Right lobe of liver (tissue), 6 donors: ENCODE data around the gene TMEM245. TPM values are rescaled to one million over a fixed set of nuclear protein-coding genes. Genes with fewer than 3 reads are reported as not detected.

ENCODE experiments used
- ATAC-seq, 4 donors: fragments of 200-7000 bp; cut with Tn5 transposase; one replicate each; pipeline ENCODE4 v1.9.1; 2020; ENCODE audit warnings: mild to moderate bottlenecking in 4 of 4, moderate library complexity in 4 of 4
- DNase-seq, 3 donors: peaks; one replicate each; pipeline ENCODE4 v3.0.0-alpha.2; 2020
- H3K27ac ChIP-seq, 3 donors: fragments of 200-600 bp; one replicate each; pipeline ENCODE4 v1.8.0; 2022
- H3K27me3 ChIP-seq, 2 donors: fragments of 200-600 bp; one replicate each; pipeline ENCODE4 v1.8.0; 2022
- H3K36me3 ChIP-seq, 4 donors: fragments of 200-600 bp; sonication (generic) in 1 of 4; one replicate each; pipeline versions ENCODE4 v1.5.1 to v1.8.0; 2017 to 2022; ENCODE audit warnings: control low read depth in 1 of 4
- H3K4me1 ChIP-seq, 4 donors: fragments of 200-600 bp; sonication (generic) in 1 of 4; one replicate each; pipeline versions ENCODE4 v1.5.1 to v1.8.0; 2017 to 2022; ENCODE audit warnings: control low read depth in 1 of 4
- H3K4me3 ChIP-seq, 3 donors: fragments of 200-600 bp; one replicate each; pipeline ENCODE4 v1.8.0; 2022
- H3K9me3 ChIP-seq, 4 donors: fragments of 200-600 bp; sonication (generic) in 1 of 4; one replicate each; pipeline versions ENCODE4 v1.5.1 to v1.8.0; 2017 to 2022; ENCODE audit warnings: control low read depth in 1 of 4
- CTCF ChIP-seq, 4 donors: fragments of 200-600 bp in 3 of 4; fragments of 450-650 bp in 1 of 4; IDR thresholded peaks; one replicate each; pipeline versions ENCODE4 v1.5.1 to v1.8.0; 2016 to 2022; ENCODE audit warnings: antibody characterized with exemption in 4 of 4, mild to moderate bottlenecking in 2 of 4
- POLR2A ChIP-seq: fragments of 450-650 bp; IDR thresholded peaks from one replicate; pipeline ENCODE4 v1.6.1; 2017; ENCODE audit warnings: antibody characterized with exemption, mild to moderate bottlenecking
- WGBS: methylation state at CpG from one replicate; pipeline ENCODE4 v1.1.6; 2018; ENCODE audit warnings: low coverage, low lambda C conversion rate; ENCODE audit not compliant: insufficient coverage; ENCODE audit errors: missing lambda C conversion rate; 5-methylcytosine and 5-hydroxymethylcytosine counted together
- intact Hi-C, 2 donors: fragments of 100-400 bp; cut with DNase I; formaldehyde crosslinking; loops; one replicate each; pipeline versions ENCODE4 v1.11.2 to v1.14.1; 2022
- total RNA-seq, 6 experiments: library from RNA; depleted of rRNA in 2 of 6; stranded (reverse); fragments of >200 nt in 2 of 6; fragmentation: NEBNext Ultra II Directional in 3 of 6; extraction: Animal tissue kit (Norgen Biotek cat#: 25700) in 3 of 6; gene quantifications; one replicate each; pipeline versions ENCODE4 v1.1.0 to v1.2.4, GENCODE V29; 2016 to 2023
- donor health status: DM: no; HTN: yes; CAD: no.
- donor health status: DM: no; HTN: no; CAD: no.
- donor health status: DM: no; HTN: no; CAD: no.
- donor health status: DM: no; HTN: yes; CAD: no.
- donor health status: DM: no; HTN: yes; CAD: no.

Gene TMEM245
- total RNA-seq, 6 experiments from 2014 or later: 24.7 to 39.5 (median 36.8) TPM

GRCh38 chr9:109039539-109039938, 80.2 kb downstream of the TMEM245 start:
- ATAC-seq: no peak
- 88% methylated on average over 4 of the region's 4 CpGs for WGBS
- H3K4me3 ChIP-seq: no peak overlapping the region
- peaks cover 0 to 18% (median 9%) of the 10 kb centered on the region in 4 donors for H3K4me1 ChIP-seq
- H3K36me3 ChIP-seq: peaks cover 0 to under 1% (median 0%) of the 10 kb centered on the region in 4 donors
- H3K9me3 ChIP-seq: no peaks in the 10 kb centered on the region
- DNase-seq: no peak
- TF ChIP-seq POLR2A: no peak
- TF ChIP-seq CTCF (IDR thresholded peaks at IDR 0.05): no peak
- H3K27ac ChIP-seq: no peak overlapping the region
- H3K27me3 ChIP-seq: no peaks in the 10 kb centered on the region
- intact Hi-C loops: loop anchor here in 1 of 2 donors (5.0 kb wide), 1 partner anchor 33 kb away; no protein-coding TSS in a partner anchor

- DNase-seq: no peak
- TF ChIP-seq POLR2A (no peak), CTCF (IDR thresholded peaks at IDR 0.05) (no peak)
- Histone ChIP-seq H3K36me3 (peaks cover 0 to 9% (median under 1%) of the 10 kb centered on the region in 4 donors), H3K27ac (no peak overlapping the region), H3K9me3 (no peaks in the 10 kb centered on the region), H3K27me3 (no peaks in the 10 kb centered on the region), H3K4me1 (peaks cover 0 to 18% (median 9%) of the 10 kb centered on the region in 4 donors), H3K4me3 (no peak overlapping the region)
- 76% methylated on average over 4 of the region's 4 CpGs for WGBS
- intact Hi-C loops: loop anchor here in 1 of 2 donors (5.0 kb wide), 1 partner anchor 34 kb away; no protein-coding TSS in a partner anchor
- ATAC-seq: no peak
Measured at GRCh38 chr9:109037946-109038715, 81.6 kb downstream of the TMEM245 start.

- H3K4me3 ChIP-seq: no peak overlapping the region
- intact Hi-C loops: loop anchor here in 1 of 2 donors (5.0 kb wide), 1 partner anchor 35 kb away; no protein-coding TSS in a partner anchor
- peaks cover 0 to 18% (median 9%) of the 10 kb centered on the region in 4 donors for H3K4me1 ChIP-seq
- DNase-seq: no peak
- H3K36me3 ChIP-seq: peaks cover 0 to 16% (median 2%) of the 10 kb centered on the region in 4 donors
- no peaks in the 10 kb centered on the region for H3K27me3 ChIP-seq
- ATAC-seq: peak in 2 of 4 donors; percentile 10 to 21
- peak overlapping the region in 2 of 3 donors; percentile 0 to 68 for H3K27ac ChIP-seq
- no peaks in the 10 kb centered on the region for H3K9me3 ChIP-seq
- TF ChIP-seq POLR2A (no peak), CTCF (IDR thresholded peaks at IDR 0.05) (no peak)
- 56% methylated on average over 4 of the region's 6 CpGs for WGBS
Measured at GRCh38 chr9:109036744-109037680, 82.7 kb downstream of the TMEM245 start.

GRCh38 chr9:109035684-109036423, 83.9 kb downstream of the TMEM245 start:
- H3K27me3 ChIP-seq: no peaks in the 10 kb centered on the region
- peaks cover 0 to 18% (median 9%) of the 10 kb centered on the region in 4 donors for H3K4me1 ChIP-seq
- ATAC-seq (peak; percentile 96 to 99 (median 98)), DNase-seq (peak; percentile 77 to 88 (median 77))
- H3K36me3 ChIP-seq: peaks cover 0 to 24% (median 2%) of the 10 kb centered on the region in 4 donors
- H3K27ac ChIP-seq: peak overlapping the region; percentile 5 to 68 (median 38)
- H3K9me3 ChIP-seq: no peaks in the 10 kb centered on the region
- WGBS: 23% methylated on average over 2 of the region's 2 CpGs
- no peak overlapping the region for H3K4me3 ChIP-seq
- TF ChIP-seq POLR2A: no peak
- no peak for TF ChIP-seq CTCF (IDR thresholded peaks at IDR 0.05)
- intact Hi-C loops: loop anchor here in 1 of 2 donors (5.0 kb wide), 1 partner anchor 36 kb away; no protein-coding TSS in a partner anchor
